ENCODE results near the gene TIGD2.
"Not testable (repeated sequence)": the region's sequence is repeated elsewhere in the genome, so short reads cannot be mapped to it uniquely, and the experiment has no call there.

The TIGD2 gene

GRCh38 chr4:89121387-89122068 lies 10.2 kb downstream of the TIGD2 start:
- no peak for DNase-seq

GRCh38 chr4:89123451-89123851 lies 12.1 kb downstream of the TIGD2 start:
- DNase-seq: no peak

GRCh38 chr4:89125901-89126782 lies 14.8 kb downstream of the TIGD2 start:
- no peak for DNase-seq

- no peak for DNase-seq
Observed at GRCh38 chr4:89129080-89129640, 17.8 kb downstream of the TIGD2 start.

DNA sequence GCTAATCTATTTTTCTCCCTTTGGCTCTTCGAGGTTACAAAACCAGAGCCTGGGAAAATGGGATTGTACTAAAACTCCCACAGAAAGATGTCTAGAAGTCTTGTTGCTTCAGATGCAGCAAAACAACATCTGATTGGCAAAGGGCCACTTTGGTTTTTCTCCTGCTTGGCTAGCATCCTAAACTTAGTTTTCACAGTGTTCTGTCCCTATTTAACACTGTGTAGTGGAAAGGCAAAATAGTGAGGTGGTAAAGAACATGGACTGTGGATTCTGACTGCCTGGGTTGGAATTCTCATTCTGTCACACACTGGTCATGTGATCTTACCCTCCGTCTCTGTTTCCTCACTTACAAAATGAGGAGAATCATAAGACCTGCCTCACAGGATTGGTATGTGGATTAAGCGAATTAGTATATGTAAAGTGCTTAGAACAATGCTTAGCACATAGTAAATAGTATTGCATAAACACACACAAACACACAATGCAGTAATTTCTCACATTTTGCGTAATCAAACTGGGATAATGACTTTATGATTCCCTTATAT lies 23.5 kb downstream of the TIGD2 start:
- no peak for DNase-seq

- DNase-seq: no peak
Observed at GRCh38 chr4:89136525-89136924, 25.2 kb downstream of the TIGD2 start.

- no peak for DNase-seq
Observed at GRCh38 chr4:89137231-89137630, 25.9 kb downstream of the TIGD2 start.

GRCh38 chr4:89137695-89138094 lies 26.4 kb downstream of the TIGD2 start:
- no peak for DNase-seq

- DNase-seq: no peak
Observed at GRCh38 chr4:89140168-89140759, 28.9 kb downstream of the TIGD2 start.

DNA sequence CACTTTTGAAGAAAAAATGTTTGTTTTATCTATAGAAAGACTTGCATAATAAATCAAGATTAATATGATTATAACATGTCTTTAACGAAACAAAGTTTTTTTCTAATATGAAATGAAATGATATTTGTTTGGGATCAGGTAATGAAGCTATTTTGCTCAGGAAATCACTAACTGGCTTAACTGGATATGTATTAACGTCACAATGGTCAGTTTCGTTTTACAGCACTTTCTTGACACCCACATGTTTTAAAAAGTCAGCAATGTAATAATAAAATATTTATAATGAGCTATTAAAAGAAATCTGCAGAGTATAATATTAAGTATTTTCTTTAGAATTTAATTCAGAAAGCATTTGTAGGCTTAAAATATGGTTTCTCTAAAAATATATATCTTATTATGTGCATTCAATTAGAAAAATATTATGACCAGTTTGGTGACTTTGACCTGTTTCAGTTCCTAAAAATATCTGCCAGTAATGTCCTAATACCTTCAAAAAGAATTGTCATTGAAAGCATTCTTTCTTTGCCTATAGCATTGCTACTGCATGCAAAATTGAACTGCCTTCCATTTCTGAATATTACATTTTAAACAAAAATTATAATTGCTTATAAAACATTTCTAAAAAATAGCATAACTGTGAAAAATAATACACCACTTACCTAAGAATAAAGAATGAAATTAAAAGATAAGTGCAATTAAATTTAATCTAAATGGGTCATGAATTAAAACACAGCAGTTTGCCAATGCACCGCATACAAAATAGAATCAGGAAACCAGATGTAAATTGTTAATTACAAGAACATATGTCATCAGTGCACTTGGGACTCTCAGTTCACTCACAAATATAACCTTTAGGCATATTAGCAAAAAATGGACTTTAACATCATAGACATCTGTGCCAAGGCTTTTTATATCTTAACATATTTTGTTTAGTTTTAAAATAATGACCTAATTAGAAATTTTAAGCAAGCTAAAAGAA lies 31.6 kb downstream of the TIGD2 start:
- no peak for DNase-seq

GRCh38 chr4:89144652-89145051 lies 33.3 kb downstream of the TIGD2 start:
- DNase-seq: not testable (repeated sequence)

DNA sequence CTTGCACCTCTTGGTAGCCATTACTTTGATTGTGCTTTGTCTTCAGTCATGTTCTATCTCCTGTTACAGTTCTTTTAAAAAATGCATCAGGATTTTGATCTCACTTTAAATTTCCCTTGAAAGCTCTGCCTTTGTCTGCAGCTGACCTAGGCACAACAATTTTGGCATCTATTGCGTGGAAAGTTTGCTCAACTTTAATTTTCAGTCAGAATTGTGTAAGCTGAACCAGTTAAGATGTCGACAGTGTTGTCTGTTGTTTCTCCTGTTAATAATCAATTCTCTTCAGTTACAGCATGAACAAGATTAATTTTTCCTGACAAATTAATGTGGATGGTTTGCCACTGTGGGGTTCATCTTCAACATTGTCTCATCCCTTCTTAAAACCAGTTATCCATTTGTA lies 34.9 kb downstream of the TIGD2 start:
- no peak for DNase-seq

GRCh38 chr4:89152972-89153371 lies 41.6 kb downstream of the TIGD2 start:
- DNase-seq: no peak

GRCh38 chr4:89156174-89156914 lies 45.0 kb downstream of the TIGD2 start:
- DNase-seq: no peak

- DNase-seq: no peak
Observed at GRCh38 chr4:89157488-89158024, 46.2 kb downstream of the TIGD2 start.

GRCh38 chr4:89158884-89159503 lies 47.7 kb downstream of the TIGD2 start:
- no peak for DNase-seq

- no peak for DNase-seq
Observed at GRCh38 chr4:89160806-89161205, 49.5 kb downstream of the TIGD2 start.

DNA sequence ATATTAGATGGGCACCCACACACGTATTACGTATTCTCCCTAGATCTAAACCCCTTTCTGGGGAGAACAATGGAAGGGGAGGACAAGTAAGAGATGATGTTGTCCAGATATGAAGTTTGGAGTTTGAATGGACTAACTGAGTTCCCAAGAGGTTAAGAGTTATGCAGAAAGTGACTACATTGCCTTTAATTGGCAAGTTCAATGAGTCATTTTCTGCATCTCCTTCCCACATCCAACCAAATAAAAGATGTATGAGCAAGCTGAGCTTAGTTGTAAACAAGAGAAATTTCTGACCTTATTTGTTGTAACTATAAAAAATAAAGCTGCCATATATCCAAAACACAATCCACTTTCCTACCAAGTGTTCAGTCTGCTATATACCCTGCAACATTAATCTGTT lies 50.5 kb downstream of the TIGD2 start:
- no peak for DNase-seq

DNA sequence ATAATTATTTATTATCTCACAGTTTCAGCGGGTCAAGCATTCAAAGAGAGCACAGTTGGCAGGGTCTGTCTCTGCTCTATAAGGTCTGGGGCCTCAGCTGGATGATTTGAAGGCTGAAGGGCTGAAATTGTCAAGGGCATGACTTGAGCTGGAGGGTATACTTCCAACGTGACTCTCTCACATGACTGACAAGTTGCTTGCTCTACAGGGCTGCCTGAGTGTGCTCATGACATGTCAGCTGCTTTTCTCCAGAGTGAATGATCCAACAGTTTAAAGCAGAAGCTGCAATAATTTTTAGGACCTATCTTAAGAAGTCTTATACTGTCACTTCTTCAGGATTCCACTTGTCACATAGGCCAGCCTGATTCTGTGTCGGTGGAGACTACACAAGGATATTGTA lies 51.2 kb downstream of the TIGD2 start:
- no peak for DNase-seq

DNA sequence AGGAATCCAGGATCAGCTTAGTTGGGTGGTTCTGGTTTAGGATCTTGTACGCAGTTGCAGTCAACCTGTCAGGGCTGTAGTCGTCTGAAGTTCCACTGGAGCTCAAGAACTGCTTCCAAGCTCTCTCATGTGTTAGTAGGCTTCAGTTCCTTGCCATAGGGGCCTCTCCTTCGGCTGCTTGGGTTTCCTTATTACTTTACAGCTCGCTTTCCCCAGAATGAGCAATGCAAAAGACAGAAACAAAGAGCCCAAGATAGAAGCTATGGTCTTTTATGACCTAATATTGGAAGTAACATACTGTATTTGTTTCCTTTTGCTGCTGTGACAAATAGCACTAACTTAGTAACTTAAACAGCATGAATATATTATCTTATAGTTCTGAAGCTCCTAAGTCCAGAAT lies 51.7 kb downstream of the TIGD2 start:
- DNase-seq: no peak

GRCh38 chr4:89164400-89164799 lies 53.1 kb downstream of the TIGD2 start:
- no peak for DNase-seq

Measured in stimulated activated CD4-positive, alpha-beta T cell treated with anti-CD3 and anti-CD28 coated beads, Interleukin-4, amount 100 ng/mL, for 4 hours (primary cell).